ENCODE results near the gene CALML3. TPM values are rescaled to one million over a fixed set of nuclear protein-coding genes. Genes with fewer than 3 reads are reported as not detected.
A peak's percentile ranks its signal among the peaks of the same experiment; 100 is the strongest.

The CALML3 gene
- total and polyA plus RNA-seq, 2 of the 13 experiments (the other 11 are each of a cell fraction or from before 2014, with no cell fraction given) = not detected

GRCh38 chr10:5545778-5546710, 21.3 kb downstream of the CALML3 start (continued):
- TF ChIP-seq ZNF503 (CRISPR knock-in tag; IDR thresholded peaks at IDR 0.05) (no peak), FOSL2 (CRISPR knock-in tag; IDR thresholded peaks at IDR 0.05) (peak; percentile 81), ZNF281 (CRISPR knock-in tag; IDR thresholded peaks at IDR 0.05; ENCODE audit: borderline replicate concordance) (no peak), ZNF264 (CRISPR knock-in tag; IDR thresholded peaks at IDR 0.05) (no peak), ZSCAN25 (CRISPR knock-in tag; IDR thresholded peaks at IDR 0.05) (no peak), ARID5B (CRISPR knock-in tag; IDR thresholded peaks at IDR 0.05) (no peak), ZNF776 (CRISPR knock-in tag; IDR thresholded peaks at IDR 0.05) (0 out of 2 replicates have a peak, but pooled peaks have one; percentile 29), GLI4 (CRISPR knock-in tag; IDR thresholded peaks at IDR 0.05; ENCODE audit: borderline replicate concordance) (no peak), ISL2 (CRISPR knock-in tag; IDR thresholded peaks at IDR 0.05) (no peak), HOXA3 (CRISPR knock-in tag; IDR thresholded peaks at IDR 0.05) (peak; percentile 51; the same call in 1 of the 2 replicates), ZNF687 (CRISPR knock-in tag; IDR thresholded peaks at IDR 0.05) (peak; percentile 74), MYPOP (CRISPR knock-in tag; IDR thresholded peaks at IDR 0.05) (no peak), NR2C2 (CRISPR knock-in tag; IDR thresholded peaks at IDR 0.05; ENCODE audit: borderline replicate concordance) (no peak)

Measured in HepG2 (cell line).